OCI-LY3 (cell line): ENCODE measurements around the gene ITGA2.

Experiments
- EZH2phosphoT487 ChIP-seq: fragments of 200-600 bp; shearing (Covaris generic); IDR thresholded peaks from 2 replicates; pipeline ENCODE4 v1.6.1; 2018; ENCODE audit warnings: antibody characterized with exemption, mixed run types, low read depth
- TF ChIP-seq, protein P1 (sequence below): fragments of 200-600, 300-600 bp; sonication (generic); IDR thresholded peaks from 2 replicates; pipeline ENCODE4 v1.5.1; 2014; ENCODE audit warnings: antibody characterized with exemption, low read length, low read depth

DNA sequence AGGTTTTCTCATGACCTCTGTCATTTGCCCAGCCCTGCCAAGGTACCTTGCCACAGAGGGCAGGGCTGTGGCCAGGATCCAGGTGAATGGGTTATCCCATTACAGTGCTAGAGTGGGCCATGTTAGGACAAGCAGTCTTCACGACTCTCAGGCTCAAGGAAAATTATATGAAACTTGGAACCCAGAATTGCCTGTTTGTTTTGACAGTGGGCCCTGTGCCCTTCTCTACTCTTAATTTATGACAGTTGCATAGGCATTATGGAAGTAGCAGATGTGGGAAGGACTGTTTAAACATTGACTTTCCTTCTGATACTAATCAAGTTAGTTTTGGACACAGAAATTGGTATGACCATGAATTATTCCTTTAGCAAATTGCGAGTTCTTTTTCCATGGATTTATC lies 41.7 kb downstream of the ITGA2 start:
- TF ChIP-seq, protein P1, sequence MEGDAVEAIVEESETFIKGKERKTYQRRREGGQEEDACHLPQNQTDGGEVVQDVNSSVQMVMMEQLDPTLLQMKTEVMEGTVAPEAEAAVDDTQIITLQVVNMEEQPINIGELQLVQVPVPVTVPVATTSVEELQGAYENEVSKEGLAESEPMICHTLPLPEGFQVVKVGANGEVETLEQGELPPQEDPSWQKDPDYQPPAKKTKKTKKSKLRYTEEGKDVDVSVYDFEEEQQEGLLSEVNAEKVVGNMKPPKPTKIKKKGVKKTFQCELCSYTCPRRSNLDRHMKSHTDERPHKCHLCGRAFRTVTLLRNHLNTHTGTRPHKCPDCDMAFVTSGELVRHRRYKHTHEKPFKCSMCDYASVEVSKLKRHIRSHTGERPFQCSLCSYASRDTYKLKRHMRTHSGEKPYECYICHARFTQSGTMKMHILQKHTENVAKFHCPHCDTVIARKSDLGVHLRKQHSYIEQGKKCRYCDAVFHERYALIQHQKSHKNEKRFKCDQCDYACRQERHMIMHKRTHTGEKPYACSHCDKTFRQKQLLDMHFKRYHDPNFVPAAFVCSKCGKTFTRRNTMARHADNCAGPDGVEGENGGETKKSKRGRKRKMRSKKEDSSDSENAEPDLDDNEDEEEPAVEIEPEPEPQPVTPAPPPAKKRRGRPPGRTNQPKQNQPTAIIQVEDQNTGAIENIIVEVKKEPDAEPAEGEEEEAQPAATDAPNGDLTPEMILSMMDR = no peak
- TF ChIP-seq EZH2phosphoT487 = no peak
